GM21360 (cell line): ENCODE data around the gene VIM.
"Not testable (repeated sequence)": the region's sequence is repeated elsewhere in the genome, so short reads cannot be mapped to it uniquely, and the experiment has no call there.

Experiments
- ATAC-seq: cut with Tn5 transposase; IDR thresholded peaks from one replicate; pipeline ENCODE4 v1.9.1; 2021; ENCODE audit warnings: mild to moderate bottlenecking, moderate library complexity; ENCODE audit not compliant: unreplicated experiment

VIM gene

DNA sequence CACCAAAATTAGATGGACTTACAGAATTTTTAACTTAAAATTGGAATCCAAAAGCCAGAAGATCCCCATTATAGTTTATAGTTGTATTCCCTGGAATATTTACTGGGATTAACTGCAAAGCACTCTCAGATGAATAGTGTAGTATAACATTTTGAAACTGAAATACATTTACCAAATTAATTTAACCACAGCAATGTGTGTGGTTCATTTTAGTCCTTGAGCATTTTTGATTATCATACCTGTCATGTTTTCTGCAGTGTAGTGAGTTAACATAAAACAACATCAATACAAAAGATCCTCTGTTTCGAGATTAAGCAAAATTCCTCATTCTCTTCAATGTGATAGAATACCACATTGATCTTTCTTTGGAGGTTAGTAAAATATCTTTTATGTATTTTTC lies 3.7 kb downstream of the VIM start:
- no peak for ATAC-seq

- ATAC-seq: peak; percentile 21
Measured at GRCh38 chr10:17232276-17232960, 4.4 kb downstream of the VIM start.

DNA sequence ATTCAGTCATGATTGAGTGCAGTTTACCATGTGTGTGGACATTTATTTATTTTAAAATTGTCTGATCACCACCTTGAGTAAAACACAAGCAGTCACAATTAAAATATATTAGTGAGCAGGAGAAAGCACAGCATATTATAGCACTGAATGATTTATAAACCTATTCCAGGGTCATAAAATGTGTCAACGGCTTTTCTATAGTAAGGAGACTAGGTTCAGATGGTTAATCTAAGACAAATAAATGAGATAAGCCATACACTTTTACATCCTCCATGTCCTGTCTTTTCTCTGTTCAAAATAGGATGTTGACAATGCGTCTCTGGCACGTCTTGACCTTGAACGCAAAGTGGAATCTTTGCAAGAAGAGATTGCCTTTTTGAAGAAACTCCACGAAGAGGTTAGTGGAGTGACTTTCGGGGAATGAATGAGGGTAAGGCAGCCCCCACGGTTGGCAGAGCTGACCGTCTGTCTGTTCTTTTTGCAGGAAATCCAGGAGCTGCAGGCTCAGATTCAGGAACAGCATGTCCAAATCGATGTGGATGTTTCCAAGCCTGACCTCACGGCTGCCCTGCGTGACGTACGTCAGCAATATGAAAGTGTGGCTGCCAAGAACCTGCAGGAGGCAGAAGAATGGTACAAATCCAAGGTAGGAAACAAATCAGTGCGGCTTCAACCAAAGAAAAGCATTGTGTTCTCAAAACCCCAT lies 5.4 kb downstream of the VIM start:
- ATAC-seq: no peak

- no peak for ATAC-seq
Measured at GRCh38 chr10:17234431-17234945, 6.4 kb downstream of the VIM start.

GRCh38 chr10:17235136-17235535 lies 7.1 kb downstream of the VIM start:
- ATAC-seq: no peak

GRCh38 chr10:17236468-17237148 lies 8.6 kb downstream of the VIM start:
- ATAC-seq: no peak

DNA sequence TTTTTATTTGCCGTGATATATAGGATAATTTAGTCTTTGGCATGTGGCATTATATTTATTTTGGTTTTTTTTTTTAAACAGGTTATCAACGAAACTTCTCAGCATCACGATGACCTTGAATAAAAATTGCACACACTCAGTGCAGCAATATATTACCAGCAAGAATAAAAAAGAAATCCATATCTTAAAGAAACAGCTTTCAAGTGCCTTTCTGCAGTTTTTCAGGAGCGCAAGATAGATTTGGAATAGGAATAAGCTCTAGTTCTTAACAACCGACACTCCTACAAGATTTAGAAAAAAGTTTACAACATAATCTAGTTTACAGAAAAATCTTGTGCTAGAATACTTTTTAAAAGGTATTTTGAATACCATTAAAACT lies 9.1 kb downstream of the VIM start:
- ATAC-seq: no peak

- ATAC-seq: no peak
Measured at GRCh38 chr10:17237915-17238444, 9.9 kb downstream of the VIM start.

GRCh38 chr10:17238445-17239291 lies 10.6 kb downstream of the VIM start:
- no peak for ATAC-seq

DNA sequence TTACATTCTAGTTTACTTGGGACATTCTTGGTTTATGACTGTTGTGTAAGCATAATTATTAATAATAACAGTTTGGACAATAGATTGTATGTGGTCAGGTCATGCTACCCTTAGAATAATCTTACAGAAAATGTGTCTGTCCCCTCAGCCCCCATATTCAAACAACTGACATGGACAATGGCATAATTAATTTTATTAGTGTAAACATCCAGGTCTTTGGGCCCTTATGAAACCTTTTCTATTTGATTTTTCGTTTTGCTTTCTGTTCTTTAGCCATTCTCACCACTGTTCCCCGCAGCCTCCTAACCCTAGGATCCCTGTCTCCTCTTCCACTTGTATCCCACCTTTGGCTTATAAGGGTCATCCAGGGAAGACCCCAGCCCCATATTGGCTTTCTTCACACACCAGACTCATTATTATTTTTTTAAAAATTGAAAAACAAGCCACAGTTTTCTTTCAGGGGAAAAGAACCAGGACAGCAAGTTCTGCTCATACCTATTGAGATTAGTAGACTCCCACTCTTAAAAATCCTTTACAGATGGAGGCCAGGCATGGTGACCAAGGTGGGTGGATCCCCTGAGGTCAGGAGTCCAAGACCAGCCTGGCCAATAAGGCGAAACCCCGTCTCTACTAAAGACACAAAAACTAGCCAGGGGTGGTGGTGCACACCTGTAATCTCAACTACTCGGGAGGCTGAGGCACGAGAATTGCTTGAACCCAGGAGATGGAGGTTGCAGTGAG lies 11.5 kb downstream of the VIM start:
- no peak for ATAC-seq

- no peak for ATAC-seq
Measured at GRCh38 chr10:17240096-17240495, 12.1 kb downstream of the VIM start.

- ATAC-seq: no peak
Measured at GRCh38 chr10:17240616-17241015, 12.6 kb downstream of the VIM start.

- ATAC-seq: no peak
Measured at GRCh38 chr10:17241611-17242333, 13.7 kb downstream of the VIM start.

GRCh38 chr10:17244700-17245365 lies 16.8 kb downstream of the VIM start:
- no peak for ATAC-seq

DNA sequence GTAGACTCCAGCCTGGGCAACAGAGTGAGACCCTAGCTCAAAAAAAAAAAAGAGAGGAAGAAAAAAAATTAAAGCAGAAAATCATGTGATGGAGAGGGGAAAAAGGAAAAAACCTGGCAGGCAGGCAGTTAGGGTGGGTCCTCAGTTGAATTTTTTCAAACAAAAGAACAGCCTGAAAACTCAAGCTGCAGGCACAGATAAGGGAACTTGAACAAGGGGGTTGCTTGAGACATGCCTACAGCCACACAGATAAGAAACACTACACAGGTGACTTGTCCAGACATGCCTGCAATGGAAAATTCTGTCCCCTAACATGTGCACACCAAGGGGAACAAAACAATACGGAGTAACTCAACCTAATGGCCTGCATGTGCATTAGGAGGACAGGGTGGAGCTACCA lies 19.2 kb downstream of the VIM start:
- ATAC-seq: no peak

GRCh38 chr10:17248964-17249363 lies 20.9 kb downstream of the VIM start:
- ATAC-seq: no peak

DNA sequence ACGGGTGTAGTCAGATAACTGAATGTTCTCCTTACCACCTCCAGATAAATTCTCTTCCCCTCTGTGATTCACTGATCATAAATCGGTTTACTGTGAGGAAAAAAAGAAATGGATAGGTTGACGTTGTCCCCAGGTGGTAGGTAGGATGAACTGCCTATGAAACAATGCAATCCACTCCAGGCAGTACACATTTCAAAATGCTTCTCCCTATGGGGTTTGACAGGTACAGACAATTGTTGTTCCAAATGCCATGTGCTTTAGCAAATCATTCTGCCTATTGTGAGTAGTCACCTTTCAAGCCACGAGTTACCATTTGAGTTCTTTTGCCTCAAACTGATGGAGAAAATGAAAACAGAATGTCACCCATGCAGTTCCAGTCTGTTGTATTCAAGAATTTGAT lies 21.8 kb downstream of the VIM start:
- no peak for ATAC-seq

GRCh38 chr10:17250736-17251135 lies 22.7 kb downstream of the VIM start:
- no peak for ATAC-seq

DNA sequence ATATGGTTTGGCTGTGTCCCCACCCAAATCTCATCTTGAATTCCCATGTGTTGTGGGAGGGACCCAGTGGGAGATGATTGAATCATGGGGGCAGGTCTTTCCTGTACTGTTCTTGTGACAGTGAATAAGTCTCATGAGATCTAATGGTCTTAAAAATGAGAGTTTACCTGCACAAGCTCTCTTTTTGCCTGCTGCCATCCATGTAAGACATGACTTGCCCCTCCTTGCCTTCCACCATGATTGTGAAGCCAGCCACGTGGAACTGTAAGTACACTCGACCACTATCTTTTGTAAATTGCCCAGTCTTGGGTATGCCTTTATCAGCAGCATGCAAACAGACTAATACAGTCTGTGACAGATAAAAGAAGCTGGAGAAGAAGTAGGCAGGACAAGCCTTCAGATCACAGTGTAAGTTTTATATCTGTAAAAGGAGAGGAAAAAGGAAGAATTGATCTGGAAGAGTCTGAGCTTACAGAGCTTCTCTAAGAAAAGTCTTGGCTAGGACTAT lies 26.6 kb downstream of the VIM start:
- ATAC-seq: not testable (repeated sequence)
